Femur (tissue), 1 donor: ENCODE results near the gene TIMM23.
"Not testable (repeated sequence)": the region's sequence is repeated elsewhere in the genome, so short reads cannot be mapped to it uniquely, and the experiment has no call there.

Experiments used
- DNase-seq: peaks from one replicate; pipeline ENCODE4 v3.0.0-alpha.2; 2017

Gene TIMM23

GRCh38 chr10:45997994-45998763, 25.9 kb downstream of the TIMM23 start:
- DNase-seq: no peak

- not testable (repeated sequence) for DNase-seq
Observed at GRCh38 chr10:45999955-46000354, 27.7 kb downstream of the TIMM23 start.

GRCh38 chr10:46000538-46000937, 28.2 kb downstream of the TIMM23 start:
- DNase-seq: no peak

GRCh38 chr10:46001187-46001756, 29.0 kb downstream of the TIMM23 start:
- DNase-seq: no peak

- not testable (repeated sequence) for DNase-seq
Observed at GRCh38 chr10:46002189-46002687, 29.9 kb downstream of the TIMM23 start.

GRCh38 chr10:46002916-46003693, 30.8 kb downstream of the TIMM23 start:
- no peak for DNase-seq

GRCh38 chr10:46004963-46005362, 32.7 kb downstream of the TIMM23 start:
- DNase-seq: no peak

GRCh38 chr10:46005383-46005782, 33.1 kb downstream of the TIMM23 start:
- no peak for DNase-seq

- no peak for DNase-seq
Observed at GRCh38 chr10:46006219-46006618, 33.9 kb downstream of the TIMM23 start.

GRCh38 chr10:46012746-46013145, 40.5 kb downstream of the TIMM23 start:
- DNase-seq: no peak

GRCh38 chr10:46014206-46014605, 41.9 kb downstream of the TIMM23 start:
- no peak for DNase-seq

- DNase-seq: no peak
Observed at GRCh38 chr10:46014683-46015405, 42.6 kb downstream of the TIMM23 start.

- no peak for DNase-seq
Observed at GRCh38 chr10:46016190-46016589, 43.9 kb downstream of the TIMM23 start.

- no peak for DNase-seq
Observed at GRCh38 chr10:46016811-46017210, 44.5 kb downstream of the TIMM23 start.

GRCh38 chr10:46017733-46018132, 45.4 kb downstream of the TIMM23 start:
- DNase-seq: no peak

GRCh38 chr10:46018453-46019176, 46.3 kb downstream of the TIMM23 start:
- DNase-seq: no peak

GRCh38 chr10:46019177-46019528, 46.9 kb downstream of the TIMM23 start:
- no peak for DNase-seq

- DNase-seq: no peak
Observed at GRCh38 chr10:46019569-46020343, 47.5 kb downstream of the TIMM23 start.

GRCh38 chr10:46020344-46020657, 48.0 kb downstream of the TIMM23 start:
- DNase-seq: no peak

GRCh38 chr10:46022978-46023702, 50.9 kb downstream of the TIMM23 start:
- peak; percentile 92 for DNase-seq

- DNase-seq: no peak
Observed at GRCh38 chr10:46024948-46025347, 52.7 kb downstream of the TIMM23 start.
